Thyroid gland (tissue), 4 donors: ENCODE measurements around the gene HSBP1.

ENCODE experiments used
- POLR2A ChIP-seq, 2 donors: fragments of 450-650 bp; IDR thresholded peaks; one replicate each; pipeline ENCODE4 v1.6.1; 2017; ENCODE audit warnings: antibody characterized with exemption in 2 of 2, mild to moderate bottlenecking in 2 of 2, moderate library complexity in 1 of 2
- TF ChIP-seq, protein P1 (sequence below), 6 experiments: fragments of 200-600 bp in 3 of 6; fragments of 450-650 bp in 3 of 6; sonication (generic) in 3 of 6; IDR thresholded peaks; one replicate each; pipeline ENCODE4 v1.5.1; 2016 to 2019; ENCODE audit warnings: antibody characterized with exemption in 6 of 6, mild to moderate bottlenecking in 2 of 6, inconsistent platforms in 1 of 6, moderate library complexity in 1 of 6

DNA sequence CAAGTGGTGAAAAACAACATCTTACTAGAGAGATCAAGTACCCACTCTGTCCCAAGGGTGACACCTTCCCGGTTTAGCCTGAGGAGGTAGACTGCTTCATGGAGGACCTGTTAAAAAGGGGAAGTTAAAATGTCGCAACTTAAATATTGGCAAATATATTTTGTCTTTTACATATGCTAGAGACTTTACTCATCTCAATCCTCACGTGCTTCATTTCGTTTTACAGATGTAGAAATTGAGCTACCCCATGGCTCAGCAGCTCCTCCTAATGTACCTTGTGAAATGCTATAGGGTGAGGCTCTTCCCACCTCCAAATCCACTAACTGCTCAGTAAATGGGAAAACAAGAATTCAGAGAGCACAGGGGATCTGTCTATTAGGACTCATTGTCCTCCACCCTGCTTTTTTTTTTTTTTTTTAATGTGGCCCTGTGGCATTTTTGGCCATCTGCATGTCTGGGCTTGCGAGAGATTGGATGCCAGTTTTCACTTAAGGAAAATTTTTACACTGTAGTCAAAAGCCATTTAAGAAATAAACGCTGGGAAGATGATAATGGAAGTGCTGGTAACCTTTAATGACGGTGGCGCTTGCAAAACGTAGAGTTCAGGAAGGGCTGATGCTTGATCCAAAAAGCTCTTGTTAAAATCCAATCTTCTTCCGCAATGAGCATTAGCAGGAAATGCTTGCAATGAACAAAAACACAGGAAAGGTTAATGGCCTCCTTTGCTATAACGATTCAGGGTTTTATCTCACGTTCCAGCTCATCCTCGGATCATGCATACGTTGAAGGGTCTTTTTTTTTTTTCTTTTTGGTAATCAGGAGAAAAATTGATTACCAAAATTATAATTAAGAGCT lies 39.8 kb downstream of the HSBP1 start:
- TF ChIP-seq, protein P1, sequence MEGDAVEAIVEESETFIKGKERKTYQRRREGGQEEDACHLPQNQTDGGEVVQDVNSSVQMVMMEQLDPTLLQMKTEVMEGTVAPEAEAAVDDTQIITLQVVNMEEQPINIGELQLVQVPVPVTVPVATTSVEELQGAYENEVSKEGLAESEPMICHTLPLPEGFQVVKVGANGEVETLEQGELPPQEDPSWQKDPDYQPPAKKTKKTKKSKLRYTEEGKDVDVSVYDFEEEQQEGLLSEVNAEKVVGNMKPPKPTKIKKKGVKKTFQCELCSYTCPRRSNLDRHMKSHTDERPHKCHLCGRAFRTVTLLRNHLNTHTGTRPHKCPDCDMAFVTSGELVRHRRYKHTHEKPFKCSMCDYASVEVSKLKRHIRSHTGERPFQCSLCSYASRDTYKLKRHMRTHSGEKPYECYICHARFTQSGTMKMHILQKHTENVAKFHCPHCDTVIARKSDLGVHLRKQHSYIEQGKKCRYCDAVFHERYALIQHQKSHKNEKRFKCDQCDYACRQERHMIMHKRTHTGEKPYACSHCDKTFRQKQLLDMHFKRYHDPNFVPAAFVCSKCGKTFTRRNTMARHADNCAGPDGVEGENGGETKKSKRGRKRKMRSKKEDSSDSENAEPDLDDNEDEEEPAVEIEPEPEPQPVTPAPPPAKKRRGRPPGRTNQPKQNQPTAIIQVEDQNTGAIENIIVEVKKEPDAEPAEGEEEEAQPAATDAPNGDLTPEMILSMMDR (IDR thresholded peaks at IDR 0.05), result no peak
- no peak for TF ChIP-seq POLR2A (IDR thresholded peaks at IDR 0.05)
